Measurements from ENCODE around the gene SNRPN.

DNA sequence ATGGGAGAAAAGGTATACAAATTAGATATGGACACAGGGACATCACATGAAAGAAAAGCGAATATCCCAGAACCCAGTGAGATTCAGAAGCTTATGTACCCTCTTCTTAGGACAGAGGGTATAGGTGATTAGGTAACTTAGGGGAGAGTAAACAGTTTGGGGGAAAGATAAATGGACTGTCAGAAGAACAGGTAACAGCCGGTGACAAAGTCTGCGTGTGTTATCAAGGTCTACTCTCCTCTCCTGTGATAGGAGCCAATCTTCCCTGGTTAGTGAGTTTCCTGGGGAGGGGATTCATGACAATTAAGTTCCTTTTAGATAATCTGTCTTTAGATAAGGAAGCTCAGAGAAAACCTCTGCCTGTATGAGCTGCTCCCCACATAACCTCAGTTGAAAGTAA, 30.6 kb upstream of the SNRPN start:
- no peak for TF ChIP-seq EZH2 (IDR thresholded peaks at IDR 0.05; ENCODE audit: borderline replicate concordance)
- TF ChIP-seq, protein P1, sequence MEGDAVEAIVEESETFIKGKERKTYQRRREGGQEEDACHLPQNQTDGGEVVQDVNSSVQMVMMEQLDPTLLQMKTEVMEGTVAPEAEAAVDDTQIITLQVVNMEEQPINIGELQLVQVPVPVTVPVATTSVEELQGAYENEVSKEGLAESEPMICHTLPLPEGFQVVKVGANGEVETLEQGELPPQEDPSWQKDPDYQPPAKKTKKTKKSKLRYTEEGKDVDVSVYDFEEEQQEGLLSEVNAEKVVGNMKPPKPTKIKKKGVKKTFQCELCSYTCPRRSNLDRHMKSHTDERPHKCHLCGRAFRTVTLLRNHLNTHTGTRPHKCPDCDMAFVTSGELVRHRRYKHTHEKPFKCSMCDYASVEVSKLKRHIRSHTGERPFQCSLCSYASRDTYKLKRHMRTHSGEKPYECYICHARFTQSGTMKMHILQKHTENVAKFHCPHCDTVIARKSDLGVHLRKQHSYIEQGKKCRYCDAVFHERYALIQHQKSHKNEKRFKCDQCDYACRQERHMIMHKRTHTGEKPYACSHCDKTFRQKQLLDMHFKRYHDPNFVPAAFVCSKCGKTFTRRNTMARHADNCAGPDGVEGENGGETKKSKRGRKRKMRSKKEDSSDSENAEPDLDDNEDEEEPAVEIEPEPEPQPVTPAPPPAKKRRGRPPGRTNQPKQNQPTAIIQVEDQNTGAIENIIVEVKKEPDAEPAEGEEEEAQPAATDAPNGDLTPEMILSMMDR (IDR thresholded peaks at IDR 0.05; ENCODE audit: poor library complexity): no peak
- TF ChIP-seq EZH2phosphoT487 (IDR thresholded peaks at IDR 0.05; ENCODE audit: low read depth, severe bottlenecking, unreplicated experiment): no peak
